ENCODE measurements around the gene BSX.

GRCh38 chr11:122981388-122982264 is at the start of gene BSX:
- TF ChIP-seq CTCF (IDR thresholded peaks at IDR 0.05; ENCODE audit: low read length) (no peak), EZH2 (IDR thresholded peaks at IDR 0.05; ENCODE audit: borderline replicate concordance, low read length) (no peak)
